GM20000 (cell line): ENCODE data around the gene DENND1A.

ENCODE experiments used
- DNase-seq: peaks from one replicate; pipeline ENCODE4 v3.0.0; 2012; ENCODE audit warnings: low spot score
- CTCF ChIP-seq: IDR thresholded peaks from 2 replicates; pipeline ENCODE4 v1.5.1; 2012; ENCODE audit warnings: mild to moderate bottlenecking, control low read depth; ENCODE audit errors: extremely low read depth, missing control alignments

Gene DENND1A

GRCh38 chr9:123696476-123696875 lies 233.4 kb downstream of the DENND1A start:
- TF ChIP-seq CTCF, result no peak
- DNase-seq, result no peak

GRCh38 chr9:123695386-123695785 lies 234.5 kb downstream of the DENND1A start:
- no peak for DNase-seq
- TF ChIP-seq CTCF, result no peak

GRCh38 chr9:123691765-123692303 lies 238.1 kb downstream of the DENND1A start:
- no peak for DNase-seq

GRCh38 chr9:123689701-123690428 lies 240.1 kb downstream of the DENND1A start:
- DNase-seq, result no peak
- TF ChIP-seq CTCF, result no peak

More at GRCh38 chr9:123691765-123692303, 238.1 kb downstream of the DENND1A start:
- no peak for TF ChIP-seq CTCF

- DNase-seq, result no peak
- TF ChIP-seq CTCF, result no peak
Measured at GRCh38 chr9:123687246-123687751, 242.6 kb downstream of the DENND1A start.

- no peak for TF ChIP-seq CTCF
- DNase-seq, result no peak
Measured at GRCh38 chr9:123686829-123687192, 243.1 kb downstream of the DENND1A start.

GRCh38 chr9:123686131-123686828 lies 243.6 kb downstream of the DENND1A start:
- no peak for TF ChIP-seq CTCF
- DNase-seq, result no peak
